Measurements from ENCODE around the gene PANX1. TPM values are rescaled to one million over a fixed set of nuclear protein-coding genes. Genes with fewer than 3 reads are reported as not detected.

PANX1 gene
- total RNA-seq, 2 experiments from 2014 or later: 10.8 to 11.4 TPM

DNA sequence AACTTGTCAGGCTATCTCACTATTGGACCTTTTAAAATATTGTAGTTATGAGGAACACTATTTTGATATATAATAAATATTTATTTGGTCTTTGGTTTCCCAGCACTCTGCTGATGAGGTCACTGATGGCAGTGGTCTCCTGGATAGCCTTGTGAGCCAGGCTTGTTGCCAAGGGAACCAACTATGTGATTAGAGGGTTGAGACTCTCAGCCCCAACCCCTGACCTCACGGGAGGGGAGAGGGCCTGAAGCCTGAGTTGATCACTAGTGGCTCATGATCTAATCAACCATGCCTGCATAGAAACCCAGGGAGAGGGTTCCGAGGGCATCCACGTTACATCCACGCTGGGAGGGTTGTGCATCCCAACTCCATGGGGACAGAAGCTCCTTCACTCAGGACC is 10.8 kb downstream of the PANX1 start:
- Mint-ChIP-seq H3K4me3 (no peak overlapping the region), H3K27me3 (no peaks in the 10 kb centered on the region), H3K9me3 (peaks cover 2% of the 10 kb centered on the region), H3K27ac (no peak overlapping the region), H3K4me1 (ENCODE audit: low read depth) (peaks cover 71% of the 10 kb centered on the region), H3K36me3 (ENCODE audit: low read depth) (peaks cover 14% of the 10 kb centered on the region)
- TF ChIP-seq, protein P1, sequence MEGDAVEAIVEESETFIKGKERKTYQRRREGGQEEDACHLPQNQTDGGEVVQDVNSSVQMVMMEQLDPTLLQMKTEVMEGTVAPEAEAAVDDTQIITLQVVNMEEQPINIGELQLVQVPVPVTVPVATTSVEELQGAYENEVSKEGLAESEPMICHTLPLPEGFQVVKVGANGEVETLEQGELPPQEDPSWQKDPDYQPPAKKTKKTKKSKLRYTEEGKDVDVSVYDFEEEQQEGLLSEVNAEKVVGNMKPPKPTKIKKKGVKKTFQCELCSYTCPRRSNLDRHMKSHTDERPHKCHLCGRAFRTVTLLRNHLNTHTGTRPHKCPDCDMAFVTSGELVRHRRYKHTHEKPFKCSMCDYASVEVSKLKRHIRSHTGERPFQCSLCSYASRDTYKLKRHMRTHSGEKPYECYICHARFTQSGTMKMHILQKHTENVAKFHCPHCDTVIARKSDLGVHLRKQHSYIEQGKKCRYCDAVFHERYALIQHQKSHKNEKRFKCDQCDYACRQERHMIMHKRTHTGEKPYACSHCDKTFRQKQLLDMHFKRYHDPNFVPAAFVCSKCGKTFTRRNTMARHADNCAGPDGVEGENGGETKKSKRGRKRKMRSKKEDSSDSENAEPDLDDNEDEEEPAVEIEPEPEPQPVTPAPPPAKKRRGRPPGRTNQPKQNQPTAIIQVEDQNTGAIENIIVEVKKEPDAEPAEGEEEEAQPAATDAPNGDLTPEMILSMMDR (IDR thresholded peaks at IDR 0.05): no peak
- POLR2A ChIA-PET: interaction anchor here (1.5 kb wide), 1 partner anchor 11 kb away, joined by 5 read pairs; the partner anchor contains the start of gene PANX1
- DNase-seq (no peak), ATAC-seq (no peak)
- intact Hi-C loops (cut with micrococcal nuclease): no loop called here
- CTCF ChIA-PET: no interaction called here

DNA sequence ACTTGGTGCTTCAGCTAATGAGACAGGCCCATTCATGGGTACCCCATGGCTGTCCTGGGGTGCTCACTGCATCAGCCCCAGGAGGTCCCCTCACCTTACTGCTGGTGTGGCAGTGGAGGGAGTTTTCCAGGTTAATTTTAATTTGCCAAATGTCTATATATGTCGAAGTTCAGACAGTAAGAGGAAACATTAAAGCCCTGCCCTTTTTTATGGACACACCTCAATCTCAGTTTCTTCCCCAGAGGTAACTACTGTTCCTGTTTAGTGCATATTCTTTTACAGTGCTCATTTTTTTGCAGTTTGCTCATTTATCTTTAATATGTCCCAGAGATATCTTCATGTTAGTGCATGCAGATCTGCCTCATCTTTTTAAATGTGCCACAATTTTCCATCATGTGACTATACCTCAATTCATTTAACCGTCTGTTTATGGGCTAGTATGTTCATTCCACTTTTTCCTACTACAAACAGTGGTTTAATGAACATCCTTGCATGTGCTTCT is 11.6 kb downstream of the PANX1 start:
- Mint-ChIP-seq H3K9me3 (peaks cover 2% of the 10 kb centered on the region), H3K4me1 (ENCODE audit: low read depth) (peaks cover 69% of the 10 kb centered on the region), H3K4me3 (no peak overlapping the region), H3K27me3 (no peaks in the 10 kb centered on the region), H3K36me3 (ENCODE audit: low read depth) (peaks cover 14% of the 10 kb centered on the region), H3K27ac (no peak overlapping the region)
- ChIA-PET CTCF (no interaction called here), POLR2A (interaction anchor here (1.5 kb wide), 1 partner anchor 11 kb away, joined by 5 read pairs; the partner anchor contains the start of gene PANX1)
- DNase-seq (no peak), ATAC-seq (no peak)
- TF ChIP-seq, protein P1 (IDR thresholded peaks at IDR 0.05): no peak
- intact Hi-C loops (cut with micrococcal nuclease): no loop called here

DNA sequence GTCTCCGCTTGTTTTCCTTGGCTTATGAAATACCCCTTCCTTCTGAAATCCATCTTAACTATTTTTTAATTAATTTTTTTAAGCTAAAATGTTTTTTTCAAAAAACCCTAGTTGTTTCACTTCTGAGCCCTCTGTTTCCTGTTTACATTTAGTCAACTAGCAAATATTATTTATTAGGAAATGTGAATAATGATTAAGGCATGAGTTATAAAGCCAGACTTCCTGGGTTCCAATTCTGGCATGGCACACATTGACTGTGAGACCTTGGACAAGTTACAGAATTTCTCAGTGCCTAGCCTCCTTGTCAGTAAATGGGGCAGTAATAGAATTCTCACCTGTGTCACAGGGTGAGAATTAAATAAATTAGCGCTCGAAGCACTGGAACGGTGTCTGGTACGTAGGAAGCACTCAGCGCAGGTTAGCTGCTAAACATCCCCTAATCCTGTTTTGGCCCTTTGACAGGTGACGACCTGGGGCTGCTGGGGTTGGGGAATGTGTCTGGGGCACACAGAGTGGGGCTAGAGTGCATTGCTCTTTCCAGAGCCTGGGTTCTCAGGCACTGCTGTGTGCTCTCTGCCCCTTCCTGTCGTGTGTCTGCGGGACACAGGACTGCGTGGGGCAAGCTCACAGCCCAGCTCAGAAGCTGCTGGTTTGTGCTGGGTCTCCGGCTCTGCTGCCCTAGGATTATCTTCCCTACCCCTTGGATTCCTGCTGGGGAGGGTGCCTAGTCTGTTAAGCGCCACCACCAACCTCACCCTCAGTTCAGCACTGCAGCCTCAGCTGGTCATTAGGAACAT is 13.1 kb downstream of the PANX1 start:
- intact Hi-C loops (cut with micrococcal nuclease): no loop called here
- Mint-ChIP-seq H3K27me3 (no peaks in the 10 kb centered on the region), H3K36me3 (ENCODE audit: low read depth) (peaks cover 6% of the 10 kb centered on the region), H3K4me3 (no peak overlapping the region), H3K27ac (no peak overlapping the region), H3K9me3 (peaks cover 2% of the 10 kb centered on the region), H3K4me1 (ENCODE audit: low read depth) (peaks cover 71% of the 10 kb centered on the region)
- CTCF ChIA-PET: no interaction called here
- TF ChIP-seq, protein P1 (IDR thresholded peaks at IDR 0.05): no peak
- no peak for ATAC-seq
- POLR2A ChIA-PET: interaction anchor here (2.8 kb wide), 1 partner anchor 13 kb away, joined by 12 read pairs; the partner anchor contains the start of gene PANX1
- no peak for DNase-seq

DNA sequence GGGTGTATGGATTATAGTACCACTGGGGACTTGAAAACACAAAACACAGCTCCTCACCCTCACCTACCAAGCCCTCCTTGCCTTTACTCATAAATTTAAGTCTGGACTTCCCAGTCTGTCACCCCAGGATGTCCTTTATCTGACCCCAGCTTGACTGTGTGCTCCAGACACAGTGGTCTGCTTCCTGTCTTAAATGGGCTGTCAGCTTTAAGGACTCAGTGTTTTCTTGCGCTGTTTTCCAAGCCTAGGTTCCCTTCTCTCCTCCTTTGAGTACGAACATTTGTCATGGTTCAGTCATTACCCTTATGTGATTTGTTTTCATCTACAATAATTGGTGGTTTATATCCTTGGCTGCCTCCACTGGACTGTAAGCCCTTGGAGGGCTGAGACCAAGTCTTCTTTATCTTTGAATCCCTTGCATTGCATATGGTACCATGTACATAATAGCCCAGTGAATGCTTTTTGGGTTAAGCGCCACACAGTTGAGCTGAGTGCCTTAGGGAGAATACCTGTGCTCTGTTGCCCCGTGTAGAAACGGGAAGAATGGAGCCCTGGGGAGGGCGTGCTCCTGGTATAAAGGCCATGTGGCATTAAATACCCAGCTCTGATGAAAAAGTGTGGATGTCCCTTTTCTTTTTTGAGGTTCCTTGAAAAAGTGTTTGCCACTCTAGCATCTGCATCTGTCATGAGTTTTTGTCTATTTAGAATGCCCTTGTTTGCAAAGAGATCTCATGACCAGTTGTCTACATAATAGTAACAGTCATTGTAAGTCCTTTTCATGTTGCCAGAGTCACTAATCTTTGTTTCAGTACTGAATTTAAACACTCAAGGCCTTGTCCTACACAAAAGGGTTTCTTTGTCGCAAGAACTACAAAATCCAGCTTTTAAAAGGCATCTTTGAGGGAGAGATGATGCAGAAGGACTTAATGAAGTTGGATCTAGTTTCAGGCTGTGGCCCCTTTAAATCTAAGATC is 14.0 kb downstream of the PANX1 start:
- Mint-ChIP-seq H3K27me3 (no peaks in the 10 kb centered on the region), H3K4me1 (ENCODE audit: low read depth) (peaks cover 71% of the 10 kb centered on the region), H3K36me3 (ENCODE audit: low read depth) (no peaks in the 10 kb centered on the region), H3K9me3 (no peaks in the 10 kb centered on the region), H3K4me3 (no peak overlapping the region), H3K27ac (no peak overlapping the region)
- CTCF ChIA-PET: no interaction called here
- ATAC-seq (no peak), DNase-seq (no peak)
- POLR2A ChIA-PET: interaction anchor here (2.8 kb wide), 1 partner anchor 14 kb away, joined by 12 read pairs; the partner anchor contains the start of gene PANX1
- TF ChIP-seq, protein P1 (IDR thresholded peaks at IDR 0.05): no peak
- intact Hi-C loops (cut with micrococcal nuclease): no loop called here
